Measurements from ENCODE around the gene PTDSS2.
"Not testable (repeated sequence)": the region's sequence is repeated elsewhere in the genome, so short reads cannot be mapped to it uniquely, and the experiment has no call there.

PTDSS2 gene

GRCh38 chr11:449889-450808 is at the start of gene PTDSS2:
Gene PTDSS2, plus strand, starts transcription at chr11:450279. Its CDS starts 177 bp downstream, at chr11:450456.
- DNase-seq (ENCODE audit: low spot score) = peak; percentile 98

GRCh38 chr11:401196-401595 is 48.9 kb upstream of the PTDSS2 start:
- DNase-seq (ENCODE audit: low spot score) = not testable (repeated sequence)

- no peak for DNase-seq (ENCODE audit: low spot score)
These were observed 46.9 kb upstream of the PTDSS2 start for GRCh38 chr11:403021-403760.

- DNase-seq (ENCODE audit: low spot score) = no peak
These were observed 46.2 kb upstream of the PTDSS2 start for GRCh38 chr11:403761-404431.

GRCh38 chr11:404551-405264 is 45.4 kb upstream of the PTDSS2 start:
- no peak for DNase-seq (ENCODE audit: low spot score)

DNA sequence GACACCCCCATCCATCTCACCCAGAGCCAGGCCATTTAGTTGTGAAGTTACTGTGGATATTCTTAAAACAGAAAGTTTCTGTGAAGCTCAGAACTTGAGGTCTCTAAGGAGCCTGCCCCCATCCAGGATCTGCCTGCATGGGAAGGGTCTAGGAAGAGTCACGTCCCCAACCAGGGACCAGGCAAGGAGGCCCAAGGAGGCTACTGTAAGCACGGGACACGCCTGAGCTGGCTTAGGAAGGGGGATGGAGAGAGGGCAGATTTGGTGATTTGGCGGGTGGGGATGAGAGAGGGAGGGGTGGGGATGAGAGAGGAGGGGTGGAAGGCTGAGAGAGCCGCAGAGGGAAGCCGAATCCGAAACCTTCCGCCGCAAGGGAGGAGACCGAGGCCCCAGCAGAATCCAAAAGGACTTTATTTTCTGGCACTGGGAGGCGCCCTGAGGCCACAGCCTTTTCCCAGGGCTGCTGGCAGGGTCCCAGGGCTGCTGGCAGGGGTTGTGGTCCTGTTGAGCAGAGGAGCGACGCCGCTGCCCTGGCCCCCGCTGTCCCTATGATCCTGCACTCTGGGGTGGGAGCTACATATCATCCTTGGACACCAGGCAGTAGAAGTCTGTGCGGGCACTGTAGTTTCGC is 44.6 kb upstream of the PTDSS2 start:
- peak; percentile 56 for DNase-seq (ENCODE audit: low spot score)

- DNase-seq (ENCODE audit: low spot score) = no peak
These were observed 43.9 kb upstream of the PTDSS2 start for GRCh38 chr11:405954-406795.

DNA sequence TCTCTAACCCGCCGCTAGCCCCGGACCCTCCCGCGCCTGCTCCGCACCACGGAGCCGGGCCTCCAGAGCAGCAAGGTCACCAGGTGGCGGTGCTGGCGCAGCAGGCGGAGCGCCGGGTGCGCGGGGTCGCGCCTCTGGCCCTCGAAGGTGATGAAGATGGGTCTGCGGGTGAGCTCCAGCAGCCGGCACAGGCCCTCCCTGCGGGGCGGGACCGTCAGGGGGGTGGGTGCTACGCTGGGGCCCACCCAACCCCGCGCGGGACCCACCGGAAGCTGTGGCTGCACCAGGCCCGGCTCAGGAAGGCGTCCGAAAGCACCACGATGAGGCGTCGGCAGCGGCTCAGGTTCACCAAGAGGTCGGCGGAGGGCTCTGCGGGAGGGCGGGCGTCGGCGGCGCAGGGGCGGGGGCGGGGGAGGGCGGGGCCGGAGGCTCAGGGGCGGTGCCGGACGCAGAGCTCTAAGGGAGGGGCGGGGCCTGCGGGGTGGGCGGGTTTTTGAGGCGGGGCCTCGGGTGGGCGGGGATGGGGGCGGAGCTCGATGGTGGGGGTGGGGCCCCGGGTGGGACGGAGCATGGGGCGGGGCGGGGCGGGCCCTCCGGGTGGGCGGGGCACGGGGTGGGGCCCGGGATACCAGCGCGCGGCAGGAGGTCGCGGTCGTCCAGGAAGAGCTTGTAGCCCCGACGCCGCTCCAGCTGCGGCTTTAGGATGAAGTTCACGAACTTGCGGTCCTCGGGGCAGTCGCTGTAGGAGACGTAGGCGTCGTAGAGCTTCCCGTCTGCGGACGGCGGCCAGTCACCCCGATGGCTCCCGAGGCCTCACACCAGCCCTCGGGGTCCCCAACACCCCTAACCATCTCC is 43.1 kb upstream of the PTDSS2 start:
- peak; percentile 73 for DNase-seq (ENCODE audit: low spot score)

- no peak for DNase-seq (ENCODE audit: low spot score)
These were observed 42.4 kb upstream of the PTDSS2 start for GRCh38 chr11:407651-408123.

- no peak for DNase-seq (ENCODE audit: low spot score)
These were observed 41.7 kb upstream of the PTDSS2 start for GRCh38 chr11:408154-409007.

GRCh38 chr11:409008-409599 is 41.0 kb upstream of the PTDSS2 start:
- DNase-seq (ENCODE audit: low spot score) = no peak

- no peak for DNase-seq (ENCODE audit: low spot score)
These were observed 40.2 kb upstream of the PTDSS2 start for GRCh38 chr11:409600-410483.

- not testable (repeated sequence) for DNase-seq (ENCODE audit: low spot score)
These were observed 39.4 kb upstream of the PTDSS2 start for GRCh38 chr11:410711-411110.

GRCh38 chr11:411520-411919 is 38.6 kb upstream of the PTDSS2 start:
- not testable (repeated sequence) for DNase-seq (ENCODE audit: low spot score)

- DNase-seq (ENCODE audit: low spot score) = no peak
These were observed 37.4 kb upstream of the PTDSS2 start for GRCh38 chr11:412641-413119.
